ENCODE data around the gene ATP6V1G1. TPM values are rescaled to one million over a fixed set of nuclear protein-coding genes. Genes with fewer than 3 reads are reported as not detected.

ATP6V1G1 gene
- total RNA-seq, 2 experiments from 2014 or later = 34.1 to 34.7 TPM

DNA sequence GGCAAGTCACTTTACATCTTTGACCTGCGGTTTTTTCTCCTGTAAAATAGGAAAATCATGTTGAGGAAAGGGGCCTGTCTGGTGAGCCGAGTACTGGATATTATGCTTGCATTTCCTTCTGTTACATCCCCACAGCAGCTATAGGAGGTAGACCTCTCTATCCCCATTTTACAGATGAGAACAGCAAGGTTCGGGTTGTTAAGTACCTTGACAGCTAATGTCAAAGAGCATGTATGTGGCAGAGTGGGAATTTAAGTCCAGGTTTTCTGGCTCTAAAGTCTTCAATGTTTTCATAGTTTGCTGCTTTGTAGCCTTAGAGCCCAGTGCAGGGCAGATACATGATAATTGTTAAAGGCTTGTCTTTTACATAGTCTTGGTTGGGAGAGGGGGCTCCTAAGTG, 26.4 kb downstream of the ATP6V1G1 start:
- H3K36me3 Mint-ChIP-seq (ENCODE audit: low read depth) = peaks cover 47% of the 10 kb centered on the region
- CTCF ChIA-PET = interaction anchor here (0.7 to 4.4 kb wide), 4 partner anchors 19 to 196 kb away, joined by 3 to 29 read pairs (median 3); no protein-coding TSS in a partner anchor
- ATAC-seq (no peak), DNase-seq (no peak)
- H3K4me3 Mint-ChIP-seq = no peak overlapping the region
- peaks cover 55% of the 10 kb centered on the region for H3K4me1 Mint-ChIP-seq (ENCODE audit: low read depth)
- POLR2A ChIA-PET = interaction anchor here (3.1 to 4.6 kb wide), 2 partner anchors 21 to 26 kb away, joined by 9 to 23 read pairs; partner anchors contain the start of gene ATP6V1G1
- H3K27ac Mint-ChIP-seq = peak overlapping the region; percentile 89
- intact Hi-C loops (cut with micrococcal nuclease) = no loop called here
- H3K27me3 Mint-ChIP-seq = no peaks in the 10 kb centered on the region
- no peak for TF ChIP-seq CTCF (IDR thresholded peaks at IDR 0.05)
- no peaks in the 10 kb centered on the region for H3K9me3 Mint-ChIP-seq

GRCh38 chr9:114614373-114614772, 26.8 kb downstream of the ATP6V1G1 start:
- ChIA-PET CTCF (interaction anchor here (0.7 to 4.4 kb wide), 3 partner anchors 19 to 111 kb away, joined by 3 to 29 read pairs (median 3); no protein-coding TSS in a partner anchor), POLR2A (interaction anchor here (3.1 to 4.6 kb wide), 2 partner anchors 22 to 26 kb away, joined by 9 to 23 read pairs; partner anchors contain the start of gene ATP6V1G1)
- Mint-ChIP-seq H3K27me3 (no peaks in the 10 kb centered on the region), H3K9me3 (no peaks in the 10 kb centered on the region), H3K4me1 (ENCODE audit: low read depth) (peaks cover 56% of the 10 kb centered on the region), H3K4me3 (no peak overlapping the region), H3K27ac (no peak overlapping the region), H3K36me3 (ENCODE audit: low read depth) (peaks cover 49% of the 10 kb centered on the region)
- ATAC-seq (no peak), DNase-seq (no peak)
- no peak for TF ChIP-seq CTCF (IDR thresholded peaks at IDR 0.05)
- intact Hi-C loops (cut with micrococcal nuclease) = no loop called here

GRCh38 chr9:114616684-114617520, 29.3 kb downstream of the ATP6V1G1 start:
- no peak for TF ChIP-seq CTCF (IDR thresholded peaks at IDR 0.05)
- peak; percentile 62 for ATAC-seq
- DNase-seq = peak; percentile 35
- intact Hi-C loops (cut with micrococcal nuclease) = no loop called here
- peaks cover 61% of the 10 kb centered on the region for H3K36me3 Mint-ChIP-seq (ENCODE audit: low read depth)
- peak overlapping the region; percentile 85 for H3K27ac Mint-ChIP-seq
- CTCF ChIA-PET = interaction anchor here (0.7 to 1.6 kb wide), 4 partner anchors 12 to 211 kb away, joined by 3 to 7 read pairs (median 4); no protein-coding TSS in a partner anchor
- H3K4me1 Mint-ChIP-seq (ENCODE audit: low read depth) = peaks cover 55% of the 10 kb centered on the region
- POLR2A ChIA-PET = interaction anchor here (1.4 to 3.1 kb wide), 2 partner anchors 10 to 29 kb away, joined by 4 to 9 read pairs; partner anchors contain the start of gene ATP6V1G1
- no peak overlapping the region for H3K4me3 Mint-ChIP-seq
- H3K9me3 Mint-ChIP-seq = no peaks in the 10 kb centered on the region
- H3K27me3 Mint-ChIP-seq = no peaks in the 10 kb centered on the region

DNA sequence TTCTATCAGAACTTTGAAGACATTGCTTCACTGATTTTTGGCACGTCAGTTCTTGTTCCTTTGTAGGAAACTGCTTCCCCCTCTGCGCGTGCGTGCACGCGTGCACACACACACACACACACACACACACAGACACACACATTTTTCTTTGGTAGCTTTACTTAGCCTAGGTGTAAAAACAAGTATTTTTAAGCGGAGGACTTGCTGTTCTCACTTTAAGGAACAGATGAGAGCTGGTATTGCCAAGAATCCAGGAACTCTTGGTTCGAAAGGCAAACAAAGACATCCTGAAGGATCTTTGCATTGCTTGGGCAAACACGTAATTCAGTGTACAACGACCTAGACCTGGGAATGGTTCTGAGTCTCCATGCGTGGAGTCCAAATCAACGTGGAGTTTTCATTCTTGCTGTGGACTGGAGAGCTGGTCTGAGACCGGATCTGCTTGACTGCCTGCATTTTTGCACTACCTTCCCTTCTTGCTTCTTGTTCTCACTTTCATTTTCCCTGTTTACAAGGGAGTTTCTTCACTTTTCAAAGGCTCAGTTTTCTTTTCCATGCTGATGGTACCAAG, 31.7 kb downstream of the ATP6V1G1 start:
- Mint-ChIP-seq H3K27me3 (no peaks in the 10 kb centered on the region), H3K4me3 (peak overlapping the region; percentile 61), H3K4me1 (ENCODE audit: low read depth) (peaks cover 34% of the 10 kb centered on the region), H3K27ac (peak overlapping the region; percentile 92), H3K36me3 (ENCODE audit: low read depth) (peaks cover 48% of the 10 kb centered on the region), H3K9me3 (no peaks in the 10 kb centered on the region)
- POLR2A ChIA-PET = interaction anchor here (1.1 to 1.4 kb wide), 2 partner anchors 11 to 33 kb away, joined by 3 to 4 read pairs; no protein-coding TSS in a partner anchor
- no peak for TF ChIP-seq CTCF (IDR thresholded peaks at IDR 0.05)
- ATAC-seq (no peak), DNase-seq (peak; percentile 14)
- CTCF ChIA-PET = interaction anchor here (1.1 to 1.8 kb wide), 3 partner anchors 27 to 214 kb away, joined by 3 to 6 read pairs (median 5); no protein-coding TSS in a partner anchor
- intact Hi-C loops (cut with micrococcal nuclease) = no loop called here

Data from activated CD8-positive, alpha-beta T cell treated with anti-CD3 and anti-CD28 coated beads for 36 hours (primary cell).